Measurements from ENCODE around the gene HUNK. TPM values are rescaled to one million over a fixed set of nuclear protein-coding genes. Genes with fewer than 3 reads are reported as not detected.

The HUNK gene
- total and polyA plus RNA-seq, 2 experiments from 2014 or later: 6.7 to 9.2 TPM

DNA sequence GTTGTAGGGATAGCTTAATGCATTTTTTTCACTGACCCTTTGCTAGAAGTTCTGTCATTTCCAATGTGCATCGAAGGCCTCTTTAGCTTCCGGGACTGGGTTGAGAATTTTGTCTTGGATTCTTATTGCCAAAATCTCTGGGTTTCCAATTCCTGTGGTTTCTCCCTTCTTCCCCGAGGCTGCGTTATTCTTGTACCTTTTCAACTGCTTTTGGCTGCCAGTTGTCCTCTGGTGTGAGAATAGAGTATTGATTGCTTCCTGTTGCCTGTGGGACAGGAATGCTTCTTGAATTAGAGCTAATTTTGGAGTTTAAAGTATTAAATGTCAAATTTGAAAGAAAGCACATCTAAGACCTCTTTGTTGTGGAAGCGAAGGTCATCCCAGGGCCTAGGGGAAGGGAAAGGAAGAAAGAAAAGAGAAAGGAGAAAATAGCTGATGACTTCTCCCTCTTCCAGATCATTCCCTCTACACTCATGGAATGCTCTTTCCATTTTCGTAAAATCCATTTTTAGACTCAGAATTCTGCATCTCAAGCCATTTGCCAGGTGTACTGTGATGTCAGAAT is 21.1 kb downstream of the HUNK start:
- peaks cover 31% of the 10 kb centered on the region for H3K4me1 ChIP-seq (ENCODE audit: low read depth)
- TF ChIP-seq, protein P1, sequence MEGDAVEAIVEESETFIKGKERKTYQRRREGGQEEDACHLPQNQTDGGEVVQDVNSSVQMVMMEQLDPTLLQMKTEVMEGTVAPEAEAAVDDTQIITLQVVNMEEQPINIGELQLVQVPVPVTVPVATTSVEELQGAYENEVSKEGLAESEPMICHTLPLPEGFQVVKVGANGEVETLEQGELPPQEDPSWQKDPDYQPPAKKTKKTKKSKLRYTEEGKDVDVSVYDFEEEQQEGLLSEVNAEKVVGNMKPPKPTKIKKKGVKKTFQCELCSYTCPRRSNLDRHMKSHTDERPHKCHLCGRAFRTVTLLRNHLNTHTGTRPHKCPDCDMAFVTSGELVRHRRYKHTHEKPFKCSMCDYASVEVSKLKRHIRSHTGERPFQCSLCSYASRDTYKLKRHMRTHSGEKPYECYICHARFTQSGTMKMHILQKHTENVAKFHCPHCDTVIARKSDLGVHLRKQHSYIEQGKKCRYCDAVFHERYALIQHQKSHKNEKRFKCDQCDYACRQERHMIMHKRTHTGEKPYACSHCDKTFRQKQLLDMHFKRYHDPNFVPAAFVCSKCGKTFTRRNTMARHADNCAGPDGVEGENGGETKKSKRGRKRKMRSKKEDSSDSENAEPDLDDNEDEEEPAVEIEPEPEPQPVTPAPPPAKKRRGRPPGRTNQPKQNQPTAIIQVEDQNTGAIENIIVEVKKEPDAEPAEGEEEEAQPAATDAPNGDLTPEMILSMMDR (IDR thresholded peaks at IDR 0.05; ENCODE audit: low read depth, low read length): no peak
- no peak for DNase-seq (ENCODE audit: low read depth in 1 of 2, low spot score in 1 of 2)
- no peaks in the 10 kb centered on the region for H3K9me3 ChIP-seq (ENCODE audit: low read depth)
- H3K36me3 ChIP-seq: no peaks in the 10 kb centered on the region
- H3K27ac ChIP-seq: peak overlapping the region; percentile 46
- no peak overlapping the region for H3K4me3 ChIP-seq
- no peaks in the 10 kb centered on the region for H3K27me3 ChIP-seq

- Histone ChIP-seq H3K36me3 (no peaks in the 10 kb centered on the region), H3K4me1 (ENCODE audit: low read depth) (peaks cover 31% of the 10 kb centered on the region), H3K27me3 (no peaks in the 10 kb centered on the region), H3K4me3 (no peak overlapping the region), H3K9me3 (ENCODE audit: low read depth) (no peaks in the 10 kb centered on the region), H3K27ac (peak overlapping the region; percentile 67)
- no peak for DNase-seq (ENCODE audit: low read depth in 1 of 2, low spot score in 1 of 2)
- TF ChIP-seq, protein P1 (IDR thresholded peaks at IDR 0.05; ENCODE audit: low read depth, low read length): no peak
Observed at GRCh38 chr21:31894457-31894856, 21.6 kb downstream of the HUNK start.

- peaks cover 31% of the 10 kb centered on the region for H3K4me1 ChIP-seq (ENCODE audit: low read depth)
- H3K27me3 ChIP-seq: no peaks in the 10 kb centered on the region
- H3K36me3 ChIP-seq: no peaks in the 10 kb centered on the region
- H3K9me3 ChIP-seq (ENCODE audit: low read depth): no peaks in the 10 kb centered on the region
- H3K4me3 ChIP-seq: no peak overlapping the region
- TF ChIP-seq, protein P1 (IDR thresholded peaks at IDR 0.05; ENCODE audit: low read depth, low read length): no peak
- H3K27ac ChIP-seq: peak overlapping the region; percentile 67
- DNase-seq (ENCODE audit: low read depth in 1 of 2, low spot score in 1 of 2): no peak
Observed at GRCh38 chr21:31895077-31895835, 22.4 kb downstream of the HUNK start.

GRCh38 chr21:31896019-31896418 is 23.2 kb downstream of the HUNK start:
- Histone ChIP-seq H3K4me3 (no peak overlapping the region), H3K9me3 (ENCODE audit: low read depth) (no peaks in the 10 kb centered on the region), H3K36me3 (no peaks in the 10 kb centered on the region), H3K27ac (peak overlapping the region; percentile 67), H3K4me1 (ENCODE audit: low read depth) (peaks cover 31% of the 10 kb centered on the region), H3K27me3 (no peaks in the 10 kb centered on the region)
- TF ChIP-seq, protein P1 (IDR thresholded peaks at IDR 0.05; ENCODE audit: low read depth, low read length): no peak
- no peak for DNase-seq (ENCODE audit: low read depth in 1 of 2, low spot score in 1 of 2)

- no peaks in the 10 kb centered on the region for H3K9me3 ChIP-seq (ENCODE audit: low read depth)
- H3K27ac ChIP-seq: no peak overlapping the region
- DNase-seq (ENCODE audit: low read depth in 1 of 2, low spot score in 1 of 2): no peak
- TF ChIP-seq, protein P1 (IDR thresholded peaks at IDR 0.05; ENCODE audit: low read depth, low read length): no peak
- H3K27me3 ChIP-seq: no peaks in the 10 kb centered on the region
- H3K4me3 ChIP-seq: no peak overlapping the region
- H3K36me3 ChIP-seq: no peaks in the 10 kb centered on the region
- H3K4me1 ChIP-seq (ENCODE audit: low read depth): peaks cover 31% of the 10 kb centered on the region
Observed at GRCh38 chr21:31897311-31897710, 24.5 kb downstream of the HUNK start.

Measured in cardiac muscle cell (in vitro differentiated cells and primary cell).